ENCODE measurements around the gene EMC8.

Gene EMC8

DNA sequence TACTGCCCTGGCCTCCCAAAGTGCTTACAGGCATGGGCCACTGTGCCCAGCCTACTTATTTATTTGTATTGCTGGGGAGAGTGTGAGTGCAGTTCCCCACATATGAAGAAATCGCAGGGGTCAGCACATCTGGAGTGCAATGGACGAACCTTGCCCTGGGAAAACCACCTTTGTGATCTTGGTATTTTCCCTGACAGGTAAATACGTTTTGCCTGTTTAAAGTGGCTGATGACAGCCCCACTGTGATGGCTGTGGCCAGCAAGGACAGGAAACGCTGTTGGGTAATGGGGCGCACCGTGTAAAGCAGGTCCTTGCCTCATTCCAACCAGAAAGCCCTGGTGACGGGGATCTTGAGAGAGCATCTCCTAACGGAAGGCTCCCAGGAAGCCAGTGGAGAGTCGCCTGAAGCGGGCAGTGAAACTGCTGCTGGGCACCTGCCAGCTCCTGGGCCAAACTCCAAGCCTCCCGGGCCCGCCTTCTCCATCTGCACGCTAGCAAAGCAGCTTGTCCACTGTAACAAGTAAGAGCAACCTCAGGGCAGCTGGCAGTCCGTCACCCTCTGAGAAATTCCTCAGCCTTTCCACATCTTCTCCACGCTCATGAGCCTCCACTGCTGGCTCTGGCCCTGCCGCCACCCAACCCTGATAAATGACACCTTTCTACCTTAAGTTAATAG is 17.5 kb downstream of the EMC8 start:
- no peak for DNase-seq

DNA sequence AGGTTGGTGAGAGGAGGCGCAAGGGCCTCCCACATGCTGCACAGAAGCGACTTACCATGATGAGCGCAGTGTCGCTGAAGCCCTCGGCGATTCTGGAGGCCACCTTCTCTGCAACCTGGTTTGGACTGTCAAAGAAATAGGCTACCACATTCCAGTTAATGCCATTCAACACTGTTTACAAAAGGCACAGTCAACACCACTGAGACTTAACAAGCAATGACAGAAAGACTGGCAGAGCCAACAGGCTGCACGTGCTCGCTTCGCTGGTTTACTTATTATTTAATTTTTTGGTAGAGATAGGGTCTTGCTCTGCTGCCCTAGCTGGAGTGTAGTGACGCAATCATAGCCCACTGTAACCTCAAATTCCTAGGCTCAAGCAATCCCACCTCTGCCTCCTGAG is 18.2 kb downstream of the EMC8 start:
- no peak for DNase-seq

DNA sequence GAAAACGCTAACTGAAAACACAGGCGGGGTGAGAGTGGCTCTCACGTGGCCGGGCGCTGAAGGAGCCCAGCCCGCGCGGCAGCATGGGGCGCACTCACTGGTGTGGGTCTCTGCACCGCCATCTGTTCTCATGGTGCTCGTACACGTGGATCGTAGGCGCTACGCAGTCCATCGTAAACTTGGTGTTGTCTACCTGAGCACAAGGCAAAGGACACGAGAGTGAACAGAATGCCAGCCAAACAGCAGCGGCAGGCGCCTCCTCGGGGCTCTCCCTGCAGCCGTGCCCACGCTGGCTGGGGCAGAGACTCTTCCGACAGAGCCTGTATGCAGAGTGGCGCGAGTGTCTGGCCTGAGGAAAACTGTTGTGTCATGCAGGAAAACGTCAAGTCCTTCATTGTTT is 19.1 kb downstream of the EMC8 start:
- DNase-seq: no peak

DNA sequence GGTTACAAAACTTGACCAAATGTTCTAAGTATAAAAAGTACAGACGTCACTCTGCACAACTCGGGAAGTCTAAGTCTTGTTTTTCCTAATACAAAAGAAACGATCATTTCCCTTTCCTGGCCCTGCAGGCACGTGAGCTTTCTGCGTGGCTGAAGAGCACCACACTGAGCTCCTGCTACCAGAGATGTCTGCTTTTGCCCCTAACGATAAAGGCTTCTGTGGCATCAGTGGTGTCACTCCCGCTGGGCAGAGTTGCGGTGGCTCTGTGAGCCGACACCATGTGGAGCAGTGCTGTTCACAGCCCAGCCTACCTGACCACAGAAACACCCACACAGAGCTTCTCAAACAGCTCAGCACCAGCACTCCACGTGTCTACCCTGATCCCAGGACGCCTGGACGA is 20.5 kb downstream of the EMC8 start:
- no peak for DNase-seq

DNA sequence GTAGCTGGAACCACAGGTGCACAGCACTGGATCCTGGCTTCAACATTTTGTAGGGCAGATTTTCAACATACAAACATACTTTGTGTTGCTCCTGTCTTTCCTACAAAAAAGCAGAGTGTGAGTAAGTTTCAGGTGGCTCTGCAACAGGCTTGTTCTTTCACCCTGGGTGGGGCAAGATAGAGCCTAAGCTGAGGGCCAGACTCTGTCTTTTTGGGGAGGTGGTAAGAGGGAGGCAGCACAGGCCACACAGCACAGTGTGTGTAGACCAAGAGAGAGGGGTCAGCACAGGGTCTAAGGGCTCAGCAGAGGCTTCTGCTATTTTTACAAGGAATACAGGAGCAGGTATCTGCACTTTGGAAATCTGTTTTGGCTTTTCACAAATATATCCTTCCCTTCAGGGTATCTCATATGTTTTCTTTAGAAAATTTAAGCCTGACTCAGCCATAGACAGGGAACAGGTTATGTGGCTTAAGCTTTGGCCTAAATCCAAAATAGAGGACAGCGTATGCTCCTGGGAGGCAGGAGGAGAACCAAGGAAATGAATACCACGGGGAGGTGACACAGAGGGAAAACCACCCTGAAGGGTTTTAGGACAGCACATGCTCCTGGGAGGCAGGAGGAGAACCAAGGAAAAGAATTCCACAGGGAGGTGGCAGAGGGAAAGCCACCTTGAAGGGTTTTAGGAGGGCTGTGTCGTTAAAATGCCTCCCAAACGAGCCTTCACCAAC is 21.6 kb downstream of the EMC8 start:
- DNase-seq: no peak

DNA sequence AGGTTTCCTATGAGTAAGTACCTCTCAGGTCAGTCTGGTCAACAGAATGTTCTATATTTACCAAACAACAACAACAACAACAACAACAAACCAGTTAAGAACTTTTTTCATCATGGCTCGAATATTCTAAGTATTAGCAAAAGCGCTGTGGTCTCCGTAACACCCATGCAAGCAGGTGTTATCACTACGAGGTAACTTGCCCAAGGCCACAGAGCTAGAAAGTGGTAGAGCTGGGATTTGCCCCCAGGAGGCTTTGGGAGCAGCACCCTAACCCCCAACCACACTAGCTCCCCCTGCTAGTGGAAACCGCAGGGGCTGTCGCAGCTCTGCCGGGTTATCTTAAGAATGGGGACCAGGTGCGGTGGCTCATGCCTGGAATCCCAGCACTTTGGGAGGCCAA is 24.5 kb downstream of the EMC8 start:
- no peak for DNase-seq

DNA sequence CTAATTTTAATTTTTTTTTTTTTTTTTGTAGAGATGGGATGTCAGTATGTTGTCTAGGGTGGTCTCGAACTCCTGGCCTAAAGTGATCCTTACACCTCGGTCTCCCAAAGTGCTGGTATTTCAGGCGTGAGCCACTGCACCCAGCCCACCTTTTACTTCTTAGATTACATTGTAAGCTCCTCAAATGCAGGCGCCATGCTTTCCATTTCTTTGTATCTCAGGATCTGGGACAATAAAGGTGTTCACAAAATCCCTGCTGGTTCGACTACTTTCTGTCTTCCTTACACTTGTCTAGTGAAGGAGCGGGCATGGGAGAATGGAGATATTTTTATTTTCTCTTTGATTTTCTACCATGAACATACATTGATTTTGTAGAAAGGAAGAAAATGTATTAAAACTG is 25.2 kb downstream of the EMC8 start:
- no peak for DNase-seq

DNA sequence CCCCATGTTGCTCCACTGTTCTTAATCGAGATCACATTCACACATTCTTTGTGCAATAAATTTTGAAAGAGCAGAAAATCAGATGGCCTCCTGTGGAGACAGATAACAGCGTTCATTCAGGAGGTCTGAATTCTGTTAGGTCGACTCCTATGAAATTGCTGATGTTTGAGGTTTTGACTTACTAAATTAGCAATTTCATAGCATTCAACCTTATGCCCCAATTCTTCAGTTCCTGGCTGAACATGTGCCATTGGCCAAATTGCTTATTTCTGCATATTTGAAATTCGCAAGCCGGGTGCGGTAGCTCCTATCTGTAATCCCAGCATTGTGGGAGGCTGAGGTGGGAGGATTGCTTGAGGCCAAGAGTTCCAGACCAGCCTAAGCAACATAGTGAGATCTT is 26.3 kb downstream of the EMC8 start:
- no peak for DNase-seq

DNA sequence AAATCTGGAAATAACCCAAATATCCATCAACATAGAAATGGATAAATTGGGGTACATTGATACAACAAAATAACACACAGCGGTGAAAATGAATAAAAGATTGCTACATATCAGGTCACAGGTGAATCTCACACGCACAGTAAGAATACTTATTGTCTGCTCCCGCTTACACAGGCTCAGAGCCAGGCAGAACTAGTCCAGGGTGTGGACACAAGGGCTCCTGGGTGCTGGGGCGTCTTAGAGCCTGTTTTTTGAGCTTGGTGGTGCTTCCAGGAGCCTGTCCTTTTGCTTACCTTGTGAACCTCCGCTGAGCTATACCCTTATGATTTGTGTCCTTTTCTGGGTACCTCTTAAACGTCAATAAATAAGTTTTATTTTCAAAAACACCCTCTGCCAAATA is 28.6 kb downstream of the EMC8 start:
- DNase-seq: no peak

DNA sequence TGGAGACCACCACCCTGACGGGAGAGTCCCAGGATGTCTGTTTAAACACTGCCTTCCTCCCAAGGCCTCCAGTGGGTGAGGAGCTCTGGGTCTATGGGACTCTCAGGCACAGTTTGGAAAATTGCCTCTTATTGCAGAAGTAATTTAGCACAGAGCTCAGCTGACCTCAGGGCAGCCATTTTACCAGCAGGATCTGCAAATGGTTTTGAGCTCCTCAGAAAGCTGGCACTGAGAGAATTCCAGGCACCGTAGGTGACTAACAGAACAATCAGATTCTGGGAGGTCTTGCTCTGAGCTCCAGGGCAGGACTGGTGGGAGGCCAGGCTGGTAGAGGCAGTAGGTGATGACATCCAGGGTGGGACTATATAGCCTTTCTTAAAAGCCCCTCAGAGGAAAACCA is 31.1 kb downstream of the EMC8 start:
- no peak for DNase-seq

DNA sequence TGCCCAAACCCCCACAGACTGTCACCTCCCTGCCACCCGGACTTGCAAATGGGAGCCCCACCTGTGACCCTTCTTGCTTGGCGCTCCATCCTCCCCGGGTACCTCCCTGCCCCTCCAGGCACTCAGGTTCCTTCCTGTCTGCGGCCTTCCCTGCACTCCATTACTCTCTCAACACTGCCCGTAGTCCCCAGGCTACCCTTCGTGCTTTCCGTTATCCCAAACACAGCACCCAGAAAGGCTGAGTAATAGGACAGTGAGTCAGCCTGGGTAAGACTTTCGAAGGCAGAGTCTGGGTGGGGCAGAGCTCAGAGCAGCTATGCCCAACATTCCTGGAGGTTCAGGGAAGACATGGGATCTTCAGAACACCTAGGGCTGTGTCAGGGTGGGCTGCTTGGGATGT is 31.8 kb downstream of the EMC8 start:
- no peak for DNase-seq

DNA sequence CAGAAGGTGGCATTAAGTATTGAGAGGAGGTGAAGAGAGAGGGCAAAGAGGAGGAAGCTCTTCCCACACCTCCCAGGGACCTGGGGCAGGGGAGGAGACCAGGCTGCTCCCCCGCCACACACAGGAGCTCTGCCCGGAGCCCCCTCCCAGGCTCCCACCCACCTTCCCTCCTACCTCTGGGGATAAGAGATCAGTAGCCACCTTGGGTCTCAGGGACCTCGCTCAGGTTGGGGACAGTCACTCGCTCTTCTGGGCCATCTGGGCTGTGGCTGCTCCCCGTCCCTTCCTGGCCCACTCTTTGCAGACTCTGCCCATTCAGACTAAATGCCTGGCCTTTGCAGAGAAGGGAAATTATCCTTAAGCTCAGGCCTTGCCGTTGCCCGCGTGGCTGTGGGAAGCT is 33.6 kb downstream of the EMC8 start:
- no peak for DNase-seq

DNA sequence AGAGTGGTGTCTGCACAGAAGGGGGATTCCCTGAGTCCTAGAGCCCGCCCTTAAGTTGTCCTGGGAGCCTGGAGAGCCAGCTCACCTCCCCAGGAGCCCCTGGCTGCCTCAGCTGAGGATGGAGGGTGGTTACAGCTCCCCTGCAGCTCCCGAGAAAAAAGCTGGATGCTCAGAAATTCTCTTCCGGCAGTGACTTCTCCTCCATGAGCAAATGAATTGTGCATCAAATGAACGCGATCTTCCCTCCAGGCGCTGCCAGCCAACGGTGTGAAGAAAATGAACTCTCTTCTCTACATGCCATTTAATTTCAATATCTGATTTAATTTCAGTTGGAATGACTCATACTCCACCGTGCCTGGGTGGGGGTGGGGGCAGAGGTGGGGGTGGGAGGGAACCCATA is 34.1 kb downstream of the EMC8 start:
- no peak for DNase-seq

DNA sequence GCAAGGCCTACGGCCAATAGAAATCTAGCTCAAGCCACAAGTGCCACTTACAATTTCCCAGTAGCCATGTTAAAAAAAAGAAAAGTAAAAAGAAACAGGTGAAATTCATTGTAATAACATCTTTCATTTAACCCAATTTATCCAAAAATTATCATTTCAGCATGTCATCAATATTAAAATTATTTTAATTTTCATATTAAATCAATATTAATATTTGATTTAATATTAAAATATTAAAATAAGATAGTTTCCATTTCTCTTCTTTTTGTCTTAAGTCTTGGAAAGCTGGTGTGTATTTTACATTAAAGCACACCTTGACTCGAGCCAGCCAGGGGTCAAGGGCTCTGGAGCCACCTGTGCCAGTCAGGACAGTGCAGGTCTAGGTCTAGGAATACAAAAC is 35.7 kb downstream of the EMC8 start:
- no peak for DNase-seq

DNA sequence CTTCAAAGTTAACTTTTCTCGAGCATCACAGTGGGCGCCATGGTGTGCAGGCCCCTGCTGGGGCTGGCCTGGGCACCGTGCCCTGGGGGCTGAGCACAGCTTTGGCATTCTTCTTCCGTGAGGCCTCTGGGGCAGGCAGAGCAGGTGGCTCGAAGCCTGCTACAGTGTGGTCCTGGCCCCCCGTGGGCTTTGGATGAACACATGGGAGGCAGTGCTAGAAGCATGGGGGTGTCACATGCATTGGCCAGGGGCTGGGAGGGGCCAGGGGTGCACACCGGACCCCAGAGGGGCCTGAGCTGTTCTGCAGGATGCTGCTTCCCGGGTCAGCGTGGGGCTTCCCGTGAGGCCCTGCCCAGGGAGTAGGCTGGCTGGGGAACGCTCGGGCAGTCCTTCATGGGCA is 36.4 kb downstream of the EMC8 start:
- DNase-seq: no peak

DNA sequence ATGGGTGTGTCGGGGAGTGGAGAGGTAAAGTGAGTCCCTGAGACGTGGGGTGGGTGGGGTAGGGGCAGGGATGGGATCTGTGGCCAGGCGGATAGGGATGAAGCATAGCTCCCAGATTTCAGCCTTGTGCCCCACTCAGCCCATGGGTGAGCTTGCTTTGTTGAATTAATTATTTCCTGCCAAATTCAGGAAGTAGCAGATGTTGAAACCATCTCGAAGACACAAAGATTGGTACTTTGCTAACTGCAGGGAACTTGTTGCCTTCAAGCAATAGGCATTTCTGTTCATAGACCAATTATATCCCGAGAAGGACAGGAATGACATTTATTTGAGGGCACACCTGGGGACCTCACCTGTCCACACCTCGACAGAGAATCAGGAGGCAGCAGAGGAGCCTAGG is 37.5 kb downstream of the EMC8 start:
- no peak for DNase-seq

DNA sequence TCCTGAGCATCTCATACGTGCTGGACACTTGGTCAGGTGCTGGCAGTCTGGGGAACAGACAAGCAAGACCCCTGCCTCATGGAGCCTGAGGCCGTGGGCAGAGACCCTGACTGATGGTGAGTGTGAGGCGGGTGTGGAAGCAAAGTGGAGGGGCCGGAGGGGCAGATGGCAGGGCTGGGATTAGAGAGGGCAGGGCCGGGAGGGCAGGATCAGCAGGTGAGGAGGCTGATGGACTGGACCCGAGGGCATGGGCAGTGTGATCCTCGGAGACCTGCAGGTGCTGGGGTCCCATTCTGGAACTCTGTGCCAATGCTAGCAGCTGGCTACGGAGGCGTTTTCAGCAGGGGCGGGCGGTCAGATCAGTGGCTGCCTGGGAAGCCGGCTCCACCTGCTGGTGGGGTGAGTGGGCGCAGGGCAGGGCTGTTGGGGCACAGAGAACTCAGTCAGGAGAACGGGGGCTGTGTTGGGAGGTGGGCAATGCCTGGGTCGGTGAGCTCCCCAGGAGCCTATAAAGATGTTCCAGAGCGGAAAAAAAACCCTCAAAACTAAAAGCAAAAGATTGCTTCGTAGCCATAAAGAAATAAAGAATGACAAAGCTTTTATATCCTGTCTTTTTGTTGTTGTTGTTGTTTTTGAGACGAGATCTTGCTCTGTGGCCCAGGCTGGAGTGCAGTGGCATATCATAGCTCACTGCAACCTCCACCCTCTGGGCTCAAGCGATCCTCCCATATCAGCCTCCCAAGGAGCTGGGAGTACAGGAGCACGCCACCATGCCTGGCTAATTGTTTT is 39.5 kb downstream of the EMC8 start:
- peak; percentile 23 for DNase-seq

DNA sequence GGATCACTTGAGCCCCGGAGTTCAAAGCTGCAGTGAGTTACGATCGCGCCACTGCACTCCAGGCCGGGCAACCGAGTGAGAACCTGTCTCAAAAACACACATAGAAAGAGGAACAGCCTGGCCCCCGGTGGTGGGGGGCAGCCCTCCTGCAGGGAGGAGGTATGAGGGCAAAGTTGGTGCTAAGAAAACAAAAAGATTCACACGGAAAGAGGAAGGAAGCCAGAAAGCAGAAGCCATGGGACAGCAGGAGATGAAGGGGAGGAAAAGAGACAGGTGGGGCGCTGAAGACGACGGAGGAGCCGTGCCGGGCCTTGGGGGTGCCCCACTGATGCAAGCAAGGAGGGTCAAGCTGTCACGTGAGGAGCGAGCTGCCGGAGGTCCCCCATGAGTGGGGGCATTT is 40.2 kb downstream of the EMC8 start:
- no peak for DNase-seq

DNA sequence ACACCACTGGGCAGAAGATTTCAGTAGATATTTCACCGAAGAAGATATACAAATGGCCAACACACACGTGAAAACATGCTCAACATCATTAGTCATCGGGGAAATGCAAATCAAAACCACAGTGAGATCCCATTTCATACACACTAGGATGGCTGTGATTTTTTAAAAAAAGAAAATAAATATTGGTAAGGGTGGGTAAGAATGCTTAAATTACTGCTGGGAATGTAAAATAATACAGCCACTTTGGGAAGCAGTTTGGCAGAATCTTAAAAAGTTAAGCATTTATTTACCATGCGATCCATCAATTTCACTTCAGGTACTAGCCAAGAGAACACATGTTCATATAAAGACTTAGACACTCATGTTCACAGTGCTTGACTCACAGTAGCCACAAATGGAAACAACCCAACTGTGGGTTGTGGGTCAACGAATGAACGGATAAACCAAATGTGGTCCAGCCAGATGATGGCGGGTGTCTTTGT is 42.0 kb downstream of the EMC8 start:
- DNase-seq: no peak

DNA sequence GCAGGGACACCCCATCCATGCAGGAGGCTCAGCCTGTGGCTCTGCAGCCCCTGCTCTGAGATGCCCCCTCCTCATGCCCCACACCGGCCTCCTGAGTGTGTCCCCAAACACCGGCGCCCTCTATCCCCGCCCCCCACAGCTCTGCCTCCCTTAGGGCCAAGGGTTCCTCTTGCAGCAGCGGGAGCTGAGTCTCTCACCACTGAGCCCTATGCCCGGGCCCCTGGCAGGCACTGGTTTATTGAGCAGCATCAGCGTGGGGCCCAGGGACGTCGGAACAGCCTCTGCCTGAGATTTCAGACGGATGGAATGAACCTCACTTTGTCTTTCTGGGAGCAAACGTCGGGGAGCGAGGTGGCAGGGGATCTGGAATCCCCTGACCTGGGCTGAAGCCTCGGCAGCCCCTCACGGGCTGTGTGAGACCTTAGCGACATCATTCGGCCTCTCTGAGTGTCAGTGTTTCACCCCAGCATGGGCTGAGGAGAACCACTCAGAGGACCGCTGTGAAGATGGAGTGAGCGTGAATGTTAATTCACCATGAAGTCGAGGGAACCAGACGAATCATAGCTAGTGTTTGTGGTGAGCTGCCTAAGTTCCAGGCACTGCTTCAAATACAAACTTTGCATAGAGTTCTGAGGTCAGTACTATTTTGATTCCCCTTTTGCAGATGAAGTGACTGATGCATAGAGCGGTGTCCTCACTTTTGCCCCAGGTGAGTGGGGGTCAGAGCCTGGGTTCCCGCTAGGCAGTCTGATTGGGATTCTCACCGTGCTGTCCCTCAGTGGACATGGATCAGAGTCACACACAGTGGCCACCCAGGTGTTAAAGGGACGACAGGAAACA is 43.2 kb downstream of the EMC8 start:
- no peak for DNase-seq

DNA sequence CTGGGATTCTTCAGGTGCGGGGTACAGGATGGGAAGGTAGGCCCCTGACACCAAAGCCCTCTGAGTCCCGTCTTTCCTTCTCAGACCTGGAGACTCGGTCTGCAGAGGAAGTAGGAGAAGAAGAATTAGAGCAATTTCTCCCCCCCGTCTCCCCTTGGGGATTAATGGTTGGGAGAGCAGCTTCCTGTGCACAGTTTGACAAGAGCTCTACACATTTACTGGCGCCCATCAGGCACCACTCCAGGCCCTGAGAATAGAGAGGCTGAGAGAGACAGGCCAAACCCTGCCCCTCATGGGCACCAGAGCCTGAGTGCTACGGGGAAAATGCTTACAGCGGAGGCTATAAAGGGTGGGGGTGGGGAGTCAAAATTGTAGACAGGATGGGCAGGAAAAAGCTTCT is 44.9 kb downstream of the EMC8 start:
- DNase-seq: no peak

DNA sequence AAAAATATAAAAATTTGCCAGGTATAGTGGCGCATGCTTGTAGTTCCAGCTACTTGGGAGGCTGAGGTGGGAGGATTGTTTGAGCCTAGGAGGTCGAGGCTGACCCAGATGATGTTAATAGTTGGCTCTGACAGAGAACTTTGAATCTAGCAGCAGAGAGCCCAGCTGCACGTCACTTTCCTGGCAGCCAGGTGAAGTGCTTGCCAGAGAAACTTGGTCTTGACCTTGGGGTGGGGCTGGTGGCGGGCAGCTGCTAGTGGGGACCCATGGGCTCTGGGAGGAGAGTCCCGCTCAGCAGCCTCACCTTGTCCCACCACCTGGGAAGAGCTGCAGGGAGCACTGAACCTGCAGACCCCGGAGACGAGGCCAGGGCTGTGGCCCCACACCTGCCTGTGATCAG is 45.4 kb downstream of the EMC8 start:
- DNase-seq: no peak

DNA sequence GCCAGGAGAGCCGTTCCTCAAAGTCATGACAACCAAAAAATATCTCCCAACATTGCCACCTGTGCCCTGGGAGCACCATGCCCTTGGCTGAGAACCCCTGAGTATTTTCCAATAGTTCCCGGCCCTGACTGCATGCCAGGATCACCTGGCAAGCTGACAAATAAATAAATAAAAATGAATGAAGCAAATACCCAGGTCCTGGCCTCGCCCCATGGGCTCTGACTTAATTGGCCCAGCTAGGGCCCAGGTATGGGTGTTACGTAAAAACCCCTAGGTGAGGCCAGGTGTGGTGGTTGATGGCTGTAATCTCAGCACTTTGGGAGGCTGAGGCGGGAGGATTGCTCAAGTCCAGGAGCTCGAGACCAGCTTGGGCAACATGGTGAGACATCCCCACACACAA is 45.8 kb downstream of the EMC8 start:
- DNase-seq: no peak
